Measurements from ENCODE around the gene ZNF581.
A peak's percentile ranks its signal among the peaks of the same experiment; 100 is the strongest.

The ZNF581 gene

GRCh38 chr19:55668603-55669348, 25.3 kb downstream of the ZNF581 start:
- no peak for DNase-seq

GRCh38 chr19:55669418-55670279, 26.2 kb downstream of the ZNF581 start:
- no peak for DNase-seq

GRCh38 chr19:55670280-55671053, 27.0 kb downstream of the ZNF581 start:
- DNase-seq, result peak; percentile 66

- DNase-seq, result no peak
Measured at GRCh38 chr19:55671054-55671378, 27.6 kb downstream of the ZNF581 start.

GRCh38 chr19:55672418-55672817, 29.0 kb downstream of the ZNF581 start:
- DNase-seq, result no peak

GRCh38 chr19:55673465-55673864, 30.0 kb downstream of the ZNF581 start:
- DNase-seq, result no peak

- DNase-seq, result no peak
Measured at GRCh38 chr19:55673889-55674288, 30.4 kb downstream of the ZNF581 start.

GRCh38 chr19:55674459-55674840, 31.0 kb downstream of the ZNF581 start:
- DNase-seq, result no peak

- peak; percentile 97 for DNase-seq
Measured at GRCh38 chr19:55674841-55675660, 31.6 kb downstream of the ZNF581 start, which contains the start of gene EPN1. Gene EPN1 (plus strand): TSS chr19:55675226. CDS start chr19:55678628, 3,402 bp downstream.

GRCh38 chr19:55675661-55676354, 32.4 kb downstream of the ZNF581 start:
- DNase-seq, result no peak

- DNase-seq, result no peak
Measured at GRCh38 chr19:55676383-55676782, 32.9 kb downstream of the ZNF581 start.

- no peak for DNase-seq
Measured at GRCh38 chr19:55676889-55677505, 33.5 kb downstream of the ZNF581 start.

GRCh38 chr19:55677572-55678028, 34.2 kb downstream of the ZNF581 start:
- DNase-seq, result no peak

GRCh38 chr19:55678121-55678671, 34.7 kb downstream of the ZNF581 start:
- no peak for DNase-seq

- no peak for DNase-seq
Measured at GRCh38 chr19:55679343-55680257, 36.2 kb downstream of the ZNF581 start.

GRCh38 chr19:55680339-55681130, 37.1 kb downstream of the ZNF581 start:
- no peak for DNase-seq

- DNase-seq, result no peak
Measured at GRCh38 chr19:55681131-55682092, 38.0 kb downstream of the ZNF581 start.

Measured in NCI-H146 (cell line).